SIG-M5 treated with dmso at 0.1 percent for 504 hours (cell line): ENCODE results near the gene SAP30BP.

ENCODE experiments used
- DNase-seq: peaks from one replicate; lab custom pipeline; 2025; ENCODE audit not compliant: unreplicated experiment; lab: John Stamatoyannopoulos, UW

The SAP30BP gene

DNA sequence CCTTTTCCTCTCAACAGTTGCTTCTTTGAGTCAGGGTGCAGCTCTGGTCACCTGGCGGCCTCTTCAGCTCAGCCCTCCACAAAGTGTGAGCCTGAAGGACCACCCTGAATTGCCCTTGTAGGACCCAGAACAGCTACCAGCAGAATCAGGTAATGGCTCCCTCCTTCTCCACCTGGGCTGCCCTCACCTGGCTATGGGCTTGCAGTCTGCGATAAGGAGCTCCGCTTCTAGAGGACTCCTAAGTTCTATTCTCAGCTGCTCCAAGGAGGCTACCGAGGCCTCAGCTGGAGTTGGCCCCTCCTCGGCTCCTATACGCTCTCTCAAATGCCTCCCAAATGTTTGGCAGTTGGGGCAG, 20.5 kb upstream of the SAP30BP start:
- no peak for DNase-seq

DNA sequence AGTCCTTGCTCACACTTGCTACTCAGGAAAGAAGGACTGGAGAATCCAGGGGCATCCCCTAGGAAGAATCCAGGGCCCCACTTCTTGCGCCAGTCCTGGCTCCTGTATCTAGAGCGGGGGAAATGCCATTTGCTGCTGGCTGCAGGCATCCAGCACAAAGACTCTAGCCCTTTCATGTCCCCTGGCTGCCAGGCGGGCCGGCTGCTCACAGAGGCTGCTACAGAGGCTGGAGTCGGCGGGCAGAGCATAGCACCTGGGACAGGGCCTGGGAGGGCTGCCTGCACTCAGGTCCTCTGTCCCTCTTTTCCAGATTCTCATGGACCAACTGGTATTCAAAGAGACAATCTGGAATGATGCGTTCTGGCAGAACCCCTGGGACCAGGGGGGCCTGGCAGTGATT, 20.1 kb upstream of the SAP30BP start:
- no peak for DNase-seq

DNA sequence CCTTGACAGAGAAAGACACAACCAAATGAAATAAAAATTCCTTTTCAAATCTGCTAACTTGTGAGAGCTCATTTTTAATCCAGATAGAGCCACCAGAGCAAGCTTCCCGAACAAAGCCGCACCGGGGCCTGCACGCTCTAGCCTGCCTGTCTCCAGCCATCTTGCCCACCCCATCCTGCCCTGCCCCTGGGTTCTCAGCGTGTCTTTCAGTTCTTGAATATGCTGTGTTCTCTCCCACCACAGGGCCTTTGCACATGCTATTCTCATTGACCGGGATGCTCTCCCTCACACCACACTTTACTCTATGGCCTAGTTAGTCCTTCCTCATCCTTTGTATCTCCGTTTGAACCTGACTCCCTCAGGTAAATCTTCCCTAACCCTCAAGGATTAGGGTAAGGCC, 19.2 kb upstream of the SAP30BP start:
- DNase-seq = no peak

DNA sequence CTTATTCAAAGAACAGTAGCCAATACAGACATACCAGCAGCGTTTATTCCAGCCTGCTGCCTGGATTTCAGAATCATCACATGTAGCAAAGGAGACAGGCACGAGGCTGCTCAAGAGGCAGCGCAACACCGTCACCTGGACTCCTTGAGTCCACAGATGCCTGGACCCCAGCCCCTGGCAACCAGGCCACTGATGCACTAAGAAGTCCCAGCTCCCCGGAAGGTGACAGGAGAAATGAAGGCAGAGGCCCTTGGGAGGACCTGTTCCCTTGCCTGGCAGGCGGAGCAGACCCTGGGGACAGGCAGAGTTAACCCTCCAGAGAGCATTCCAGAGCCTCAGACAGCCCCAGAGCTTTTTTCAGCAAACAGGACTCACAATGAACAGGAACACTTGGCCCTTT, 17.5 kb upstream of the SAP30BP start:
- no peak for DNase-seq

DNA sequence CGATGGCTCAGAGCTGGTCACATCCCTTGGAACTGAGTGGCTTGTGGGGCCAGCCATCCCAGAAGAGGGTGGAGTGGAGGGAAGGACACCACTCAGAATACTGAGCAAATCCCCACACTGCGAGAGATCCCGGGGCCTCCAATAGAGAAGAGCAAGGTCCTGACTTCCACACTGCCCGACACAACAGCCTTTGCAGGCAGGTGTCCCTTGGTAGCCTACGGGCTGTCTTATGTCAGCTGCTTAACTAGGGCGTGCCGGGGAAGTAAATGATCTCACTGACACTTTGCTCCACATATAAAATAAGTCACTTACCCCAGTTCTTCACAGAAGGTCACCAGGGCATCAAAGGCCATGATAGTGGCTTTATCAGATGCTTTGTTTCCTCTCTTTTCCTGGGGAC, 16.3 kb upstream of the SAP30BP start:
- DNase-seq = no peak

DNA sequence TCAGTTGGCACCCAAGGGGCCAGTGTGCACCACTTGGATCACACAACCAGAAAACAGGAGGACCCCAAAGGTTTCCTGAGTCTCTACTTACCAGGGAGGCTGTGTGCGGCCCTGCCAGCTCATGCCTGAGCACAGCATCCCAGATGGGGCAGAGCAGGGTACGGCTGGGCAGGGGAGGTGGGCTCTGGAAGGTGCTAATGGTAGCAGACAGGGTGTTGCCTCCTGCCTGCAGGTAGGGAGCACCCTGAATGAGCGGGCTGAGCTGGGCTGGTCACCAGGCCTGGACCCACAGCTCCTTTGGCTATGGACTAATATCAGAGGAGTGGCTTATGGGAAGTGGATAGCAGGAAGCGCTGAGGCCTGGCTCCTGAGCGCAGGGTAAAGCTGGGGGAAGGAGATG, 14.8 kb upstream of the SAP30BP start:
- DNase-seq = no peak

DNA sequence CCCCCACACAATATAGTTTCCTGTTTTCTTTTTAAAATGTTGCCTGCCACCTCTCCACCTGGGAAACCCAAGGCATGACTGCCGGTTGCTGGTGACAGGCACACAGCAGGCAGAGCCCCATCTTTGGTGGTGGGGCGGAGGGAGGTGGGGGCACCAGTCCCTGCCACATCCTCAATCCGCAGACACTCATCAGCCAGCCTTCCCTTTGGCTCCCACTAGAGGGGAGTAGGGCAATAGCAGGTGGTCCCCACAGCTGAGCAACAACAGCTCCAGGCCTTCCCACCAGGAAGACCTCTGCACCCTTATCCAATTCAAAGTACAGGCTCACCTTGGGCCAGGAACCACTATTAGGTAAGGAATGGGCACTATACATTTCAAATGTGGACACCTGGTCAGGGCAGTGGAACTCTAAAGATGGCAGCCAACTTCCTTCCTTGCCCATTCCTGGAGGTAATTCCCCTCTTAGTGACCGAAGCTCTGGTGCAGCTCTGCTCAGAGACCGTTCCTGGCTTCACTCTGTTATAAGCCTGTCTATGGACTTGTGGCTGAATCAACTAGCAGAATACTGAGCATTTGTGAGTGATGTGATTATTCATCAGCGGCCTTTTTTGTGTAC, 14.1 kb upstream of the SAP30BP start:
- peak; percentile 46 for DNase-seq

DNA sequence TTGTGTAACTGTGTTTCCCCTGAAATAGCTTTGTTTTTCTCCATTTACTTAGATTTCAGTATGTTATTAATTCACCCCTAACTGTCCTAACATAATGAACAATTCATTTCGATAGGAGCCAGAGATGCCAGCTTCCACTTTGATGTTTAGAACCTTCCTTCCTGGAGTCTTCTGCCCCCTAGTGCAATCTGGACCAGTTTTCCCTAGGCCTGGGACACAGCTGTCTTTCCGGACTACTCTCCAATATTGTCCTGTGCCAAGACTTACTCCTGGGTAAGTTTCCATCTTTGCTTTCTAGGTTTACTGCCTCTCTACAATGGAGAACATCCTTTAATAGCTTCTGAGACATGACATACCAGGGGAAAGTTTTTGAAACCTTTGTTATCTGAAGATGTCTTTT, 13.0 kb upstream of the SAP30BP start:
- DNase-seq = peak; percentile 53

DNA sequence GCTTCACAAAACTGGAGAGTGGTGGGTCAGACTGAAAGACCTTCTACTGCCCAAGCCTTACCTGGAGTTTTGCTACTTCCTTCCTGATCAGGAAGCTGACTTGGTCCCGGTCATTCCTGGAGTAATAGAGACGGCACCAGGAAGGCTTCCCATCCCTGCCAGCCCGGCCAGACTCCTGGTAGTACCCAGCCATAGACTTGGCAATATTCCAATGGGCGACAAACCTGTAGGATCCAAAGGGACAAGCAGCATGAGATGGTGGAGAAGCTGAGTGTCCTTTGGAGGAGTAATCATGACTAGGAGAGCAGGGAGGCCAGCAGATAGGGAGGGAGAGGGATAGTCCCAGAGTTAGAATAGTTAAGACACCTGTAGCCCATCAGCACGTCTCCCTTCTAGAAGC, 8.9 kb upstream of the SAP30BP start:
- no peak for DNase-seq

DNA sequence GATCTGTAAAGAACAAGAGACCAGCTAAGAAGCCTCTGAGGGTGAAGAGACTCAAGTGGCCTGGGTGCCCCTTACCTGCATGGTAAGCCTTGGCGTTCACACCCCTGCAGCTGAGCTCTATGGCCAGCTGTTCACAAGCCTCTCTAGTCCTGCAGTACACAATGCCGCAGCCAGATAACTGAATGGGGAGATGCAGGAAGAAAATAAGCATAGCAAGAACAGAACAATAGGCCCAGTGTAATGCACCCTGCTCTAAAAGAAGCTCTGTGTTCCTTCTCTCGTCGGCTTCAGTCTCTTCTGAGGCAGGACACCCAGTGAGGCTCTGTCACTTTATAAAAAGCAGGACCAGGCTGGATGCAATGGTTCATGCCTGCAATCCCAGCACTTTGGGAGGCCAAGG, 5.6 kb upstream of the SAP30BP start:
- DNase-seq = no peak

DNA sequence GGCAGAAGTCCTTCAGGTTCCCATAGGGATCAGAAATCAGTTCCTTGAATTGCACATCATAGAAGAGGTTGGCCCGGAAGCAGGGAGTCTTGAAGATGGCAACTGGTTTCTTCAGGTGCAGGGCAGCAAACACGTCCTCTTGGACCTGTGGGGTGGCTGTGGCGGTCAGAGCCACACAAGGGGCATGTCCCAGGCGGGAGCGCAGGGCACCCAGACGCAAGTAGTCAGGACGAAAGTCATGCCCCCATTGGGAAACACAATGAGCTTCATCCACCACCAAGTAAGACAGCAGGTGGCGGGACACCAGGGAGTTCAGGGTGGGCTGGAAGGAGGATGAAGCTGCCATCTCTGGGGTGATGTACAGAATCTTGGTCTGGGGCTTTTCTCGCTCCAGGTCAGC, 4.6 kb upstream of the SAP30BP start:
- DNase-seq = no peak

DNA sequence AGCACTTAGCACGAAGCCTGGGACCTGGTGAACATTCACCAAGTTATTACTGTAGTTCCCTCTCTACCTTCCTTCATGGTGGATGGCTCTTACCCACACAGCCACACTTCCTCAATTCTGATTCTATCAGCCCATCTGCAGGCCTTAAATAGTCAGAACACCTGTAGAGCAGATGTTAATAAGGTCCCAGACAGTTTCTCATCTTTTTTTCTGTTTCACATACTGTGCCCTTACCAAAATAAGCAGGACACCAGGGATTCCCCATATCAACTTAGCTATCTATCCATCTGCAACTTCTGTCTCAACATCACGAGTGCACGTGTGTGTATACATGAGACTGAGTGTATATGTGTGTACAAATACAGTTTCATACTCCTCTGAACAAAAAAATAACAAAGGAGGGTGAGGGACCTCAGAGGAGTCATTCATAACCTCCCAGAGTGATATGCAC, 3.0 kb upstream of the SAP30BP start:
- no peak for DNase-seq

DNA sequence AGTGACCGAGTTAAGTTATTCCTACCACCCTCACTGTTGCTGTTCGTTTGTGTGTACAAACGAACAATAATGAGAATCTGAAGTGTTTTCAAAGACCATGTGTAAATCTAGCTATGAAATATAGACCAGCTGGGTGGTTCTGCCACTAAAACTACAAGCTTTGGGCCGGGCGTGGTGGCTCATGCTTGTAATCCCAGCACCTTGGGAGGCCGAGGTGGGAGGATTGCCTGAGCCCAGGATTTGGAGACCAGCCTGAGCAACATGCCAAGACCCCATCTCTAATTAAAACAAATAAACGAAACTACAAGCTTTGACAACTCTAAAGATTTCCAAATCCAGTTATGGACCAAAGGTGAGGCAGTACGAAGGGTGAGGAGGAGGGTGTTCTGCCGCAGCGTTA, 1.2 kb upstream of the SAP30BP start:
- no peak for DNase-seq

DNA sequence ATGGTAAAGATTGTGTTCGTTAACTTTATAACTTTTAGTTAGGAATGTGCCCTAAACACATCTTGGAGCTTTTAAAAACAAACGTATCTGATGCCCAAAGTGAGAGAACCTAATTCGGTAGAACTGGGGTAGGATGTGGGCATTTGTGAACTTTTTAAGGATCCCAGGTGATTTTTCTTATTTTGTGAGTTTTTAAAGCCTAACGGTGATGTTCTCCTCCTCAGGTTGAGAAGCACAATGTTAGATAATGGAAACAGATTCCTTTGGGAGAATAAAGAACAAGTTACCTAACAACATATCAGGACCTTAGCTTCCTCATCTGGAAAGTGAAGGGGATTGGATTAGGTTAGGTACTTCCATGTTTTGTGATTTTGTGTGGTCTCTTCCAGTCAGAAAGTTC, 687 bp downstream of the SAP30BP start:
- no peak for DNase-seq

DNA sequence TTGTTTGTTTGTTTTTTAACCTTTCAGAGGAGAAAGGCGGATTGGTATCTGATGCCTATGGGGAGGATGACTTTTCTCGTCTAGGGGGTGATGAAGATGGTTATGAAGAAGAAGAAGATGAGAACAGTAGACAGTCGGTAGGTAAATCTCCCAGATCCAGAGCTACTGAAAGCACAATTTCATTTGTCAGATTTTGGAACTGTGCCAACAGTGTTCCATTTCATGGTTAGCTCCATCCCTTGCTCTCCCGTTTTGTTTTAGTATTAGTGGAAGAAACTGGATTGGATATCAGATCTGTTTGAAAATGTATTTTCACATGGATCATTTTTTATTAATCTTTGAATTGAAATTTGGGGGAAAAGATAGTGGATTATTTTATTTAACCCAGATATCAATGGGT, 1.4 kb downstream of the SAP30BP start:
- DNase-seq = no peak

DNA sequence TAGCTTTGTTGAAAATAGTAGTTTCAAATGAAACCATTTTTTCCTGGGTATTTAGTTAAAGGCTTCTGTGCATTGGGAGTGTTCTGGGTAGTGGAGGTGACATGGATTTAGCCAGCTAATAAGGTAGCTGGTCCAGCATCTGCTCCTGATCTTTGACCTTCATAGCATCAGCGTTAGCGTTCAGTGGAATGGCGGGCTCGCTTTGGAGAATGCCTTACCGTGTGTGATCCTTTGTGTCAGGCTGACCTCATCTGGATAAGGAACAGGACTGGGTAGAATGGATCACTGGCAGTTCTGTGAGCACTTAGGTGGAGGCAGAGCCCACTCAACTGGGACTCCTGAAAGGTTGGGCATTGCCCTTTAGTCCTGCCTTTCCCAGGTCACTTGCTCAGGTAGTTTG, 3.7 kb downstream of the SAP30BP start:
- DNase-seq = no peak

DNA sequence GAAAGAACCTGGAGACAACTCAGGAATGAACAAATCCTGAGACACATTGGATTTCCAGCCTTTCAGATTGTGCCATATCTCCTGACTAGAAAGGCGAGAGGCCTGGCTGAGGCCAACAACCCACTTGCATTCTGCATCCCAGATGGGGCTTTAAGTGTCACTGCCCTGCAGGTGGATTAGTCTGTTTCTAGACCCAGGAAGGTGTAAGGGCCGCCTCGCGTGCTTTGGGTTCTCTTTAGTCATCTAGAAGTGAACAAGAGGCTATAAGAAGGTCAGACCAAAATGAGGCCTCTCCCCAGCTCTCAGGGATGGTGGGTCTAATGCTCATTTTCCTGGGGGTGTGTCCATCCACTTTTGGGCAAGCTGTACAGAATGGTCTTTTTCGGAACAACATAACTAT, 4.9 kb downstream of the SAP30BP start:
- no peak for DNase-seq

DNA sequence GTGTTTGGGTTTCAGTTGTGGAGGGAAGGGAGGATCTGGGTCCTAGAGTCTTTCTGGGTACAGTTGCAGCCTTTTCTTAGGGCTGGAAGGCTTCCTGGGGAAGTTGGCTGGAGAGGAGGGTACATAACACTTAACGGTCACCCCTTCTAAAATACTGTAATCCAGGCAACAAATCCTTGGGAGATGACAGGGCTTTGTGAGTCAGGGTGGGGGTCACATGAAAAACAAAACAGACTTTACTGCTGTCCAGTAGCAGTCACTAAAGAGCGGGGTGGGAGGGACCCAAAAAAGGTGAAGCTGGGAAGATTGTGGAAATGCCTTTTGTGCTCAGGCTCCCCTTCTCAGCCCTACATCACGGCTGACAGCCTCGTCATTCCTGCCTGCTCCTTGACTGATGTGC, 6.3 kb downstream of the SAP30BP start:
- DNase-seq = no peak

DNA sequence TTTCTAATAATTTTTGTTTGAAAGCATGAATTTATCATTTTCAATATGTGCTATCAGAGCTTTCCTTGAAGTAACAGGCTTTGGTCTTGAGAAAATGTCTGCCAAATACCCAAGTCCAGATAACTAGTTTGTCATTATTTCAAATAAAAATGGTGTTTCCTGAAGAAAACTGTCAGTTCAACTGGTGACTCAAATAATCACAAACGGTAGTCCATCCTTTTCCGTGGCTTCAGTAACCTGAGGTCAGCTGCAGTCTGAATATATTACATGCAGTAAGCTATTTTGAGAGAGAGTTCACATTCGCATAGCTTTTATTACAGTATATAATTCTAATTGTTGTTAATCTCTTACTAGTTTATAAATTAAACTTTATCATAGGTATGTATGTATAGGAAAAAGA, 9.3 kb downstream of the SAP30BP start:
- DNase-seq = no peak

DNA sequence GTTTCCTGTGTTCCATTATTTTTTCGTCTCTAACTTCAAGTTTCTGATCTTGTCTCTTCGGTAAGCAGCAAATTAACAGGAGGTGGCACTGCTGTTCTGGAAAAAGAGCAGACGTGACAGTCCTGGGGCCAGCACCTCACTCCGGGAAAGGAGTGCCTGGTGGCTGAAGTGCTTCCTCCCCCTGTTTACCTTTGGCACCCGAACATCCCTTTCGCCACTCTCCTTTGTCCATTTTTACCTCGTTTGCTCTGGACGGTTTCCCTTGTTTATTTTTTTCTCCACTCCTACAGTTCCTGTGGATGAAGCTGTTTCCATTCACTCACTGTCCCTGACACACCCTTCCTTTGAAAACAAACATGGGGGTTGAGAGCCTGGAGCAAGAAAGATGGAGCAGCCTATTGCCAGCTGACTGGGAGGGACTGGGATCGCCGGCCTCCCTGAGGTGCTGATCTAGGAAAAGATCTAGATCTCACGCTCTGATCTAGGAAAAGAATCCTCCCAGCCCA, 12.6 kb downstream of the SAP30BP start:
- DNase-seq = peak; percentile 31

DNA sequence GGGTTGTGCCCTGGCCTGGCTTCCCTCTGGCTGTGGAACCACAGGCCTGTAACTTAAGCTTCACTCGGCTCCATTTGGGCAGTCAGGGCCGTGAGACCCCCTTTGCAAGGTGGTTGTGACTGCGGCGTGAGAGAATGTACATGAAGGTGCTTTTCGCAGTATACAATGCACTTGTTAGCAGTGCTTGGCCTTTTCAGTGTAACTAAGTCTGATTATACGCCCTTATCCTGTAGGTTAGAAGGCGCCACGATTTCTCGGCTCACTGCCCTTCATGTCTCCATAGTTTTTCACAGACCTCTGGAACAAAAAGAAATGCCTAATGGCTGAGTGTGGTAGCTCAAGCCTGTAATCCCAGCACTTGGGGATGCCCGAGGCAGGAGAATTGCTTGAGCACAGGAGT, 13.3 kb downstream of the SAP30BP start:
- no peak for DNase-seq

DNA sequence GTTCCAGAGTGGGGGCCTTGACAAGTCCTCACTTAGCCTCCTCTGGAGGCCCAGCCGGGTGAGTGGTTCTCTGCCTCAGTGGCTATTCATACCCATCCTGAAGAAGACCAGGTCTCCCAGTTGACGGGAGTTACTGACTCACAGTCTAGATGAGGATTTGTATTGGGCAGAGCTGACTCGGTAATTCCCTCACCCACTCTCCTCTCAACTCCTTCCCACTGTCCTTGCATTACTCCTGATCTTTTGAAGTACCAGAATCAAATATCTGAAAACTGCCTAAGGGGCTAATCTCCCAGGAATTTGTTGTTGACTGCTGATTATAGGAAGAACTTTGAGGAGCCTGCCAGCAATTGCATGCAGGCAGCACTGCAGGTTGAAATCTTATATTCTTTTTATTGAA, 14.2 kb downstream of the SAP30BP start:
- no peak for DNase-seq

DNA sequence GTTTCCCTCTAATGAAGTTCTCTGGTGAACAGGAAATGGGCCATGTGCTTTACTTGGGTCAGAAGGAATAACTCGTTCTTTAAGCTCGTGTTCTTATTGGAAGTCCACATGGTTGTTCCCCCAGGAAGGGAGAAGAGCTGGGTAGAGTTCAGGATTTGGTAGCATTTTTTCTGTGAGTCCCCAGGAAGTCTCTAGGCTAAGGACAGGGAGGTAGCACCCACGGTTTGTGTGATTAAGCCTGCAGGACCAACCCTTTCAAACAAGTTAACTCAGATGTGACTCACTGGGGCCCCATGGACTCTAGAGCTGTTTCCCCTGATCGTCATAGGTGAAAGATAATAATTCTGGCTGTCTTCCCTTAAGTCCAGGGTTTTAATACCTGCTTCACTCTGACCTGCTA, 16.4 kb downstream of the SAP30BP start:
- no peak for DNase-seq

DNA sequence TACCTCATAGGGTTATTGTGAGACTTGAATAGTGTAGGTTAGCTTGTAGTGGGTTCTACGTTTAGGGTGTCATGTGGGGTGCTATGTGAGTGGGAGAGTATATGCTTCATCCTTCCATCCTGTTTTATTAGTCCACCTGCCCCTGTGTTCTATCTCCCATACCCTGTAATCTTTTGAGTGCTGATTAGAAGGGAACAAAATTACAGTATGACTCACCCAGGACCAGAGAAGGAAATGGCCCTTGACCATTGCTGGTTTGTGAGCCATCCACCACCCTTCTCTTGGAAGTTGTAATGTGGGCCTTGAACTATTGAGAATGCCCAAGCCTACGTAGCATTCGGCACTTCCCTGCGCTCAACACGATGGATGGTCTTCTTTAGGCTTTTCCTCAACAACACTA, 17.1 kb downstream of the SAP30BP start:
- no peak for DNase-seq
